Spleen (tissue), 11 donors: Measurements from ENCODE around the gene ACO2. TPM values are rescaled to one million over a fixed set of nuclear protein-coding genes. Genes with fewer than 3 reads are reported as not detected.

Source experiments
- DNase-seq: peaks from one replicate; pipeline ENCODE4 v3.0.0-alpha.2; 2020
- H3K27ac ChIP-seq, 8 donors: fragments of 200-600 bp; sonication (generic) in 7 of 8; 1 replicate in 4 of 8; 2 replicates in 4 of 8; pipeline versions ENCODE4 v1.5.0 to v1.8.0; 2016 to 2021; ENCODE audit warnings: inconsistent platforms in 4 of 8, mild to moderate bottlenecking in 4 of 8, moderate library complexity in 1 of 8
- H3K27me3 ChIP-seq, 7 donors: fragments of 200-600 bp; sonication (generic) in 6 of 7; replicated peaks in 1 of 7; 1 replicate in 4 of 7; 2 replicates in 3 of 7; pipeline versions ENCODE4 v1.5.0 to v1.8.0; 2016 to 2021; ENCODE audit warnings: inconsistent platforms in 3 of 7, mild to moderate bottlenecking in 1 of 7
- H3K36me3 ChIP-seq, 6 donors: fragments of 200-600 bp; sonication (generic) in 5 of 6; 1 replicate in 4 of 6; 2 replicates in 2 of 6; pipeline versions ENCODE4 v1.5.0 to v1.8.0; 2016 to 2021; ENCODE audit warnings: inconsistent platforms in 2 of 6
- H3K4me1 ChIP-seq, 6 donors: fragments of 200-600 bp; sonication (generic) in 5 of 6; 1 replicate in 3 of 6; 2 replicates in 3 of 6; pipeline versions ENCODE4 v1.5.0 to v1.8.0; 2016 to 2021; ENCODE audit warnings: inconsistent platforms in 3 of 6
- H3K4me3 ChIP-seq, 8 donors: fragments of 200-600 bp; sonication (generic) in 7 of 8; 1 replicate in 4 of 8; 2 replicates in 4 of 8; pipeline versions ENCODE4 v1.5.0 to v1.8.0; 2016 to 2021; ENCODE audit warnings: inconsistent platforms in 4 of 8, mild to moderate bottlenecking in 4 of 8, moderate library complexity in 2 of 8
- H3K9me3 ChIP-seq, 8 donors: fragments of 200-600 bp; sonication (generic) in 7 of 8; 1 replicate in 4 of 8; 2 replicates in 4 of 8; pipeline versions ENCODE4 v1.5.0 to v1.8.0; 2016 to 2021; ENCODE audit warnings: inconsistent platforms in 4 of 8
- POLR2A ChIP-seq, 3 donors: fragments of 450-650 bp; IDR thresholded peaks; one replicate each; pipeline ENCODE4 v1.5.1; 2017; ENCODE audit warnings: antibody characterized with exemption in 3 of 3, mild to moderate bottlenecking in 1 of 3
- POLR2AphosphoS5 ChIP-seq, 3 donors: sonication (generic); formaldehyde crosslinking; IDR thresholded peaks; one replicate each; pipeline ENCODE4 v1.5.1; 2017; ENCODE audit warnings: antibody characterized with exemption in 3 of 3
- WGBS, 5 donors: extraction: QIAGEN DNeasy Blood & Tissue Kit in 3 of 5; methylation state at CpG; one replicate each; pipeline versions ENCODE4 v1.1.5 to v1.1.7; 2013 to 2018; 5-methylcytosine and 5-hydroxymethylcytosine counted together
- intact Hi-C: fragments of 100-400 bp; cut with DNase I; formaldehyde crosslinking; loops from one replicate; pipeline ENCODE4 v1.15.0; 2023; ENCODE audit warnings: low total_unique reads
- polyA plus RNA-seq, 3 donors: library from polyadenylated mRNA; stranded (reverse); fragments of 200-250 nt; gene quantifications; one replicate each; pipeline ENCODE4 v1.2.1, GENCODE V29; 2013
- total RNA-seq, 7 donors: library from RNA; depleted of rRNA in 3 of 7; stranded (reverse); fragments of >200 nt in 3 of 7; fragmentation: NEBNext Ultra II Directional in 4 of 7; extraction: Animal tissue kit (Norgen Biotek cat#: 25700) in 4 of 7; gene quantifications; one replicate each; pipeline versions ENCODE4 v1.1.0 to v1.2.1, GENCODE V29; 2016 to 2021
- TF ChIP-seq, protein P1 (sequence below), 11 experiments: fragments of 200-600 bp in 7 of 11; fragments of 450-650 bp in 4 of 11; sonication (generic) in 4 of 11; IDR thresholded peaks in 8 of 11; conservative IDR thresholded peaks in 3 of 11; 1 replicate in 7 of 11; 2 replicates in 4 of 11; pipeline versions ENCODE4 v1.4.0 to v1.8.0; 2016 to 2021; ENCODE audit warnings: antibody characterized with exemption in 11 of 11, inconsistent platforms in 4 of 11, mild to moderate bottlenecking in 1 of 11
- donor health status: healthy with polysubstance abuse.
- donor health status: DM: no; HTN: no; CAD: no; lungs with moderate emphysema.
- donor health status: DM: no; HTN: no; CAD: no.
- donor health status: Bipolar disorder and iron deficiency.
- donor health status: healthy.
- donor health status: DM: no; HTN: no; CAD: no.
- donor health status: DM: yes; HTN: yes; CAD: no.

ACO2 gene
- total and polyA plus RNA-seq, 10 donors: 21.4 to 82.0 (median 67.2) TPM

DNA sequence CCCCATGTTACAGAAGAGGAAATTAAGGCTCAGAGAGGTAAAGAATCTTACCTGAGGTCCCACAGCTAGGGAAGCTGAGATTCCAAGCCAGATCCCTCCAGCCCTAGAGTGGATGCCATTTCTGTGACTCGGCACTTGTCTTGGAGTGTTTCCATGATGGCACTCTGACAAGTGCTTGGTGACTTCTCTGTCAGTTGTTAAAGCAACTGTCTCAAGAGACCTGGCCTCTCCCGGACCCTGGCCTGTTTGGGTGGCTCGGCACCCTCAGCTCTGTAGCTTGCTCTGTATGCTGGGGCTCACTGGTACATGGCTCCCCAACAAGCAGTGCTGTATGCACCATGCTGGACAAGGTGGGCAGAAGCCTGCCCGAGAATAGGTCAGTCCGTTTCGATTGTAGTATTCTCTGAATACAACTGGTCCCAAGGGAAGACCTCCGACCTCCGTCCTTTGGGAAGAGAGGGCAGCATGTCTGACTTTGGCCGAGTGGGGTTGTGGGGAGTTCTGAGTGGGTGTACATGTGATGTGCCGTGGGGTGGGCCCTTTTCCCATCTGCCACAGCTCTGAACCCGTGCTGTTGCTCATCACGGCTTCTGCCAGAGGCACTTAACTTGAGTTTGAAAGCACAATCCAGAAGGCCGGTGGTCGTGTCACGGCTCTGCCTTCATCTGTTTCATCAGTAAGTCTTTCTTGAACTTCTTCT is 12.4 kb downstream of the ACO2 start:
- Histone ChIP-seq H3K4me1 (peaks cover 35 to 100% (median 85%) of the 10 kb centered on the region in 6 donors), H3K27me3 (no peaks in the 10 kb centered on the region), H3K36me3 (peaks cover 0 to 14% (median 4%) of the 10 kb centered on the region in 6 donors), H3K9me3 (no peaks in the 10 kb centered on the region), H3K27ac (peak overlapping the region in 5 of 8 donors; percentile 20 to 84 (median 61)), H3K4me3 (no peak overlapping the region)
- 78 to 91% (median 88%) methylated on average over 13 to 15 of the region's 15 CpGs for WGBS, 5 donors
- no peak for DNase-seq
- intact Hi-C loops: no loop called here
- TF ChIP-seq POLR2AphosphoS5 (IDR thresholded peaks at IDR 0.05): no peak
- TF ChIP-seq POLR2A (IDR thresholded peaks at IDR 0.05): no peak
- TF ChIP-seq, protein P1, sequence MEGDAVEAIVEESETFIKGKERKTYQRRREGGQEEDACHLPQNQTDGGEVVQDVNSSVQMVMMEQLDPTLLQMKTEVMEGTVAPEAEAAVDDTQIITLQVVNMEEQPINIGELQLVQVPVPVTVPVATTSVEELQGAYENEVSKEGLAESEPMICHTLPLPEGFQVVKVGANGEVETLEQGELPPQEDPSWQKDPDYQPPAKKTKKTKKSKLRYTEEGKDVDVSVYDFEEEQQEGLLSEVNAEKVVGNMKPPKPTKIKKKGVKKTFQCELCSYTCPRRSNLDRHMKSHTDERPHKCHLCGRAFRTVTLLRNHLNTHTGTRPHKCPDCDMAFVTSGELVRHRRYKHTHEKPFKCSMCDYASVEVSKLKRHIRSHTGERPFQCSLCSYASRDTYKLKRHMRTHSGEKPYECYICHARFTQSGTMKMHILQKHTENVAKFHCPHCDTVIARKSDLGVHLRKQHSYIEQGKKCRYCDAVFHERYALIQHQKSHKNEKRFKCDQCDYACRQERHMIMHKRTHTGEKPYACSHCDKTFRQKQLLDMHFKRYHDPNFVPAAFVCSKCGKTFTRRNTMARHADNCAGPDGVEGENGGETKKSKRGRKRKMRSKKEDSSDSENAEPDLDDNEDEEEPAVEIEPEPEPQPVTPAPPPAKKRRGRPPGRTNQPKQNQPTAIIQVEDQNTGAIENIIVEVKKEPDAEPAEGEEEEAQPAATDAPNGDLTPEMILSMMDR (IDR thresholded peaks at IDR 0.05 in 8 of 11, conservative IDR thresholded peaks at IDR 0.05 in 3 of 11): no peak

- H3K27ac ChIP-seq: peak overlapping the region in 5 of 8 donors; percentile 18 to 84 (median 61)
- 70 to 80% (median 73%) methylated on average over 4 to 5 of the region's 5 CpGs for WGBS, 5 donors
Measured at GRCh38 chr22:41481925-41482318, 13.0 kb downstream of the ACO2 start.

GRCh38 chr22:41482319-41482935 is 13.5 kb downstream of the ACO2 start:
- TF ChIP-seq, protein P1 (IDR thresholded peaks at IDR 0.05 in 8 of 11, conservative IDR thresholded peaks at IDR 0.05 in 3 of 11): no peak
- TF ChIP-seq POLR2AphosphoS5 (IDR thresholded peaks at IDR 0.05) (no peak), POLR2A (IDR thresholded peaks at IDR 0.05) (no peak)
- Histone ChIP-seq H3K9me3 (no peaks in the 10 kb centered on the region), H3K4me1 (peaks cover 34 to 99% (median 81%) of the 10 kb centered on the region in 6 donors), H3K36me3 (peaks cover 0 to 11% (median 4%) of the 10 kb centered on the region in 6 donors), H3K27ac (peak overlapping the region in 6 of 8 donors; percentile 18 to 84 (median 60)), H3K4me3 (no peak overlapping the region), H3K27me3 (no peaks in the 10 kb centered on the region)
- no peak for DNase-seq
- intact Hi-C loops: no loop called here
- 8 to 36% (median 24%) methylated on average over 1 to 2 of the region's 2 CpGs for WGBS, 5 donors

More at GRCh38 chr22:41481925-41482318, 13.0 kb downstream of the ACO2 start:
- no peak for DNase-seq
- H3K4me3 ChIP-seq: no peak overlapping the region
- intact Hi-C loops: no loop called here
- peaks cover 0 to 14% (median 4%) of the 10 kb centered on the region in 6 donors for H3K36me3 ChIP-seq
- H3K27me3 ChIP-seq: no peaks in the 10 kb centered on the region
- TF ChIP-seq, protein P1 (IDR thresholded peaks at IDR 0.05 in 8 of 11, conservative IDR thresholded peaks at IDR 0.05 in 3 of 11): no peak
- no peak for TF ChIP-seq POLR2AphosphoS5 (IDR thresholded peaks at IDR 0.05)
- TF ChIP-seq POLR2A (IDR thresholded peaks at IDR 0.05): no peak
- H3K4me1 ChIP-seq: peaks cover 34 to 99% (median 82%) of the 10 kb centered on the region in 6 donors
- no peaks in the 10 kb centered on the region for H3K9me3 ChIP-seq

DNA sequence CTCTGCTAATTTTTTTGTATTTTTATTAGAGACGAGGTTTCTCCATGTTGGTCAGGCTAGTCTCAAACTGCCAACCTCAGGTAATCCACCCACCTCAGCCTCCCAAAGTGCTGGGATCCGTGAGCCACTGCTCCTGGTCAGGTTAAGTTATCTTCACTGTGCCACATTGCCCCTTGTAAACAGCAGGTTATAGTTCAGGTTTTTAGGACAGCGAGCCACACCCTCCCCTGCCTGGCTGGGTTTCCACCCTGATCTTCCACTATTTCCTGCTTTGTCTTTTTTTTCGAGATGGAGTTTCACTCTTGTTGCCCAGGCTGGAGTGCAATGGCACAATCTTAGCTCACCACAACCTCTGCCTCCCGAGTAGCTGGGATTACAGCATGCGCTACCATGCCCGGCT is 16.1 kb downstream of the ACO2 start:
- DNase-seq: no peak
- no peak overlapping the region for H3K4me3 ChIP-seq
- intact Hi-C loops: no loop called here
- no peaks in the 10 kb centered on the region for H3K27me3 ChIP-seq
- peaks cover 19 to 99% (median 69%) of the 10 kb centered on the region in 6 donors for H3K4me1 ChIP-seq
- peak overlapping the region in 2 of 8 donors; percentile 13 to 44 for H3K27ac ChIP-seq
- H3K36me3 ChIP-seq: peaks cover 0 to 13% (median 0%) of the 10 kb centered on the region in 6 donors
- TF ChIP-seq POLR2AphosphoS5 (IDR thresholded peaks at IDR 0.05) (no peak), POLR2A (IDR thresholded peaks at IDR 0.05) (no peak)
- TF ChIP-seq, protein P1 (IDR thresholded peaks at IDR 0.05 in 8 of 11, conservative IDR thresholded peaks at IDR 0.05 in 3 of 11): no peak
- H3K9me3 ChIP-seq: no peaks in the 10 kb centered on the region
- WGBS, 5 donors: 59 to 82% (median 66%) methylated on average over 7 of the region's 7 CpGs
